Panc1 (cell line): ENCODE measurements around the gene PPP6C. TPM values are rescaled to one million over a fixed set of nuclear protein-coding genes. Genes with fewer than 3 reads are reported as not detected.

ENCODE experiments used
- ATAC-seq: fragments of 200-7000 bp; cut with Tn5 transposase; 2 replicates; pipeline ENCODE4 v1.9.1; 2020; ENCODE audit warnings: mild to moderate bottlenecking, moderate library complexity
- BruUV-seq: library from RNA; stranded (reverse); fragments of 400-500 nt; replicated peaks from 2 replicates; lab custom pipeline; 2021; lab: Mats Ljungman, UMichigan
- CTCF ChIA-PET: fragments of 300-600 bp; sonication (Branson Sonifier 250); formaldehyde crosslinking; loops from one replicate; lab custom pipeline; 2022; ENCODE audit warnings: antibody characterized with exemption; lab: Charles Lee
- POLR2A ChIA-PET: fragments of 300-600 bp; sonication (Branson Sonifier 250); formaldehyde crosslinking; loops from one replicate; lab custom pipeline; 2022; ENCODE audit warnings: antibody characterized with exemption; lab: Charles Lee
- DNase-seq: peaks from one replicate; pipeline ENCODE4 v3.0.0-alpha.2; 2010; ENCODE audit warnings: low read depth, low spot score
- H3K27ac ChIP-seq: 2 replicates; pipeline ENCODE4 v1.5.1; 2011; ENCODE audit warnings: mild to moderate bottlenecking, low read length, inconsistent platforms
- H3K27me3 ChIP-seq: fragments of 200-500 bp; sonication (Bioruptor generic); 2 replicates; pipeline ENCODE4 v1.6.0; 2014; ENCODE audit warnings: low read length, inconsistent platforms; ENCODE audit not compliant: control insufficient read depth, insufficient read depth
- H3K36me3 ChIP-seq: fragments of 200-500 bp; sonication (Bioruptor generic); 2 replicates; pipeline ENCODE4 v1.5.1; 2014; ENCODE audit warnings: inconsistent platforms, mild to moderate bottlenecking, low read length, moderate library complexity; ENCODE audit not compliant: control insufficient read depth, insufficient read depth
- H3K4me1 ChIP-seq: 2 replicates; pipeline ENCODE4 v1.5.1; 2011; ENCODE audit warnings: inconsistent platforms, mild to moderate bottlenecking, low read length, moderate library complexity; ENCODE audit not compliant: control insufficient read depth, insufficient read depth
- H3K4me3 ChIP-seq, 2 experiments: 2 replicates each; pipeline ENCODE4 v1.5.1; 2011 to 2012; ENCODE audit warnings: low read depth in 2 of 2, low read length in 2 of 2, mild to moderate bottlenecking in 2 of 2, inconsistent platforms in 1 of 2, moderate library complexity in 1 of 2
- H3K9me3 ChIP-seq: fragments of 200-500 bp; sonication (Bioruptor generic); 2 replicates; pipeline ENCODE4 v1.5.1; 2014; ENCODE audit warnings: low read depth, mild to moderate bottlenecking, inconsistent platforms, low read length, moderate library complexity; ENCODE audit not compliant: control insufficient read depth, insufficient read depth
- POLR2AphosphoS5 ChIP-seq: IDR thresholded peaks from 2 replicates; pipeline ENCODE4 v1.6.1; 2012; ENCODE audit warnings: mild to moderate bottlenecking, low read depth, low read length, moderate library complexity
- REST ChIP-seq, 2 experiments: IDR thresholded peaks; 2 replicates each; pipeline ENCODE4 v1.6.1; 2011 to 2012; ENCODE audit warnings: low read depth in 2 of 2, control low read depth in 1 of 2, low read length in 1 of 2, mild to moderate bottlenecking in 1 of 2, moderate library complexity in 1 of 2; ENCODE audit not compliant: insufficient read depth in 1 of 2
- SIN3A ChIP-seq: IDR thresholded peaks from 2 replicates; pipeline ENCODE4 v1.6.1; 2012; ENCODE audit warnings: low read depth, mild to moderate bottlenecking, low read length, moderate library complexity, borderline replicate concordance; ENCODE audit not compliant: insufficient read depth
- TCF7L2 ChIP-seq: IDR thresholded peaks from 2 replicates; pipeline ENCODE4 v1.6.1; 2011; ENCODE audit warnings: mild to moderate bottlenecking, low read depth, low read length, inconsistent platforms
- in situ Hi-C: cut with HindIII; loops from 2 replicates; pipeline ENCODE4 v1.10.0; 2016; ENCODE audit warnings: low sequenced_read_pairs, low pct_unique_long_range_greater_than_20kb
- intact Hi-C: fragments of 100-400 bp; cut with micrococcal nuclease; formaldehyde crosslinking; loops from one replicate; pipeline ENCODE4 v1.10.0; 2022; ENCODE audit not compliant: unreplicated experiment
- total RNA-seq: library from RNA; stranded (reverse); gene quantifications from one replicate; pipeline ENCODE4 v1.2.1, GENCODE V29; 2021; ENCODE audit not compliant: unreplicated experiment
- TF ChIP-seq, protein P1 (sequence below): fragments of 450-650 bp; IDR thresholded peaks from 2 replicates; pipeline ENCODE4 v1.5.1; 2017; ENCODE audit warnings: mild to moderate bottlenecking

The PPP6C gene
- total RNA-seq, 1 experiment from 2014 or later, result 27.3 TPM

DNA sequence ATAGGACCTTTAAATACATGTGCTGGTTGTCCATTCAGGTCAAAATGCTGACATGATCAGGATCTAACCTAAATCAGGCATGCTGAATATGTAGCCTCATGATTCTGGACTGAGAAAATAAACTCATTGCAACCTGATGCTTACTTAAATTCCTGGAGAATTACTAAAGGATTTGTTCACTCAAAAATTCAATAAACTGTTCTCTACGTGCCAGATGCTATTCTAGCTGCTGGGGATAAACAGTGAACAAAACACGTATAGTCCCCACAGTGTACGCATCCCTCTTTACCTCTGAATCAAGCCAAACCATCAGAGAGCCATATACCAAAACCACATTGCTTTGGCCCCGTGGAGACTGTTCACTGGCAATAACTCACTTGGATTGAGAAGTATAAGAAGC is 52.4 kb downstream of the PPP6C start:
- ATAC-seq (no peak), DNase-seq (no peak)
- intact Hi-C loops, result loop anchor here (2.0 kb wide), 1 partner anchor 38 kb away; no protein-coding TSS in a partner anchor
- Histone ChIP-seq H3K4me3 (no peak overlapping the region), H3K27ac (no peak overlapping the region), H3K9me3 (no peaks in the 10 kb centered on the region; the same call in 1 of the 2 replicates), H3K4me1 (no peaks in the 10 kb centered on the region), H3K36me3 (no peaks in the 10 kb centered on the region; the same call in 1 of the 2 replicates), H3K27me3 (no peaks in the 10 kb centered on the region)
- ChIA-PET POLR2A (no interaction called here), CTCF (no interaction called here)
- TF ChIP-seq SIN3A, result no peak
- in situ Hi-C loops, result no loop called here
- no TSS peak for BruUV-seq

- Histone ChIP-seq H3K4me1 (no peaks in the 10 kb centered on the region), H3K36me3 (no peaks in the 10 kb centered on the region), H3K4me3 (no peak overlapping the region), H3K27ac (no peak overlapping the region), H3K27me3 (no peaks in the 10 kb centered on the region), H3K9me3 (no peaks in the 10 kb centered on the region; the same call in 1 of the 2 replicates)
- intact Hi-C loops (no loop called here), in situ Hi-C loops (no loop called here)
- TF ChIP-seq REST (IDR thresholded peaks at IDR 0.05; ENCODE audit: insufficient read depth in 1 of 2, low read depth in 2 of 2, low read length in 1 of 2) (no peak), POLR2AphosphoS5 (no peak), TCF7L2 (no peak), SIN3A (no peak)
- TF ChIP-seq, protein P1, sequence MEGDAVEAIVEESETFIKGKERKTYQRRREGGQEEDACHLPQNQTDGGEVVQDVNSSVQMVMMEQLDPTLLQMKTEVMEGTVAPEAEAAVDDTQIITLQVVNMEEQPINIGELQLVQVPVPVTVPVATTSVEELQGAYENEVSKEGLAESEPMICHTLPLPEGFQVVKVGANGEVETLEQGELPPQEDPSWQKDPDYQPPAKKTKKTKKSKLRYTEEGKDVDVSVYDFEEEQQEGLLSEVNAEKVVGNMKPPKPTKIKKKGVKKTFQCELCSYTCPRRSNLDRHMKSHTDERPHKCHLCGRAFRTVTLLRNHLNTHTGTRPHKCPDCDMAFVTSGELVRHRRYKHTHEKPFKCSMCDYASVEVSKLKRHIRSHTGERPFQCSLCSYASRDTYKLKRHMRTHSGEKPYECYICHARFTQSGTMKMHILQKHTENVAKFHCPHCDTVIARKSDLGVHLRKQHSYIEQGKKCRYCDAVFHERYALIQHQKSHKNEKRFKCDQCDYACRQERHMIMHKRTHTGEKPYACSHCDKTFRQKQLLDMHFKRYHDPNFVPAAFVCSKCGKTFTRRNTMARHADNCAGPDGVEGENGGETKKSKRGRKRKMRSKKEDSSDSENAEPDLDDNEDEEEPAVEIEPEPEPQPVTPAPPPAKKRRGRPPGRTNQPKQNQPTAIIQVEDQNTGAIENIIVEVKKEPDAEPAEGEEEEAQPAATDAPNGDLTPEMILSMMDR, result no peak
- BruUV-seq, result no TSS peak
- no peak for DNase-seq
- ChIA-PET POLR2A (no interaction called here), CTCF (no interaction called here)
- no peak for ATAC-seq
Measured at GRCh38 chr9:125134976-125135375, 54.6 kb downstream of the PPP6C start.

DNA sequence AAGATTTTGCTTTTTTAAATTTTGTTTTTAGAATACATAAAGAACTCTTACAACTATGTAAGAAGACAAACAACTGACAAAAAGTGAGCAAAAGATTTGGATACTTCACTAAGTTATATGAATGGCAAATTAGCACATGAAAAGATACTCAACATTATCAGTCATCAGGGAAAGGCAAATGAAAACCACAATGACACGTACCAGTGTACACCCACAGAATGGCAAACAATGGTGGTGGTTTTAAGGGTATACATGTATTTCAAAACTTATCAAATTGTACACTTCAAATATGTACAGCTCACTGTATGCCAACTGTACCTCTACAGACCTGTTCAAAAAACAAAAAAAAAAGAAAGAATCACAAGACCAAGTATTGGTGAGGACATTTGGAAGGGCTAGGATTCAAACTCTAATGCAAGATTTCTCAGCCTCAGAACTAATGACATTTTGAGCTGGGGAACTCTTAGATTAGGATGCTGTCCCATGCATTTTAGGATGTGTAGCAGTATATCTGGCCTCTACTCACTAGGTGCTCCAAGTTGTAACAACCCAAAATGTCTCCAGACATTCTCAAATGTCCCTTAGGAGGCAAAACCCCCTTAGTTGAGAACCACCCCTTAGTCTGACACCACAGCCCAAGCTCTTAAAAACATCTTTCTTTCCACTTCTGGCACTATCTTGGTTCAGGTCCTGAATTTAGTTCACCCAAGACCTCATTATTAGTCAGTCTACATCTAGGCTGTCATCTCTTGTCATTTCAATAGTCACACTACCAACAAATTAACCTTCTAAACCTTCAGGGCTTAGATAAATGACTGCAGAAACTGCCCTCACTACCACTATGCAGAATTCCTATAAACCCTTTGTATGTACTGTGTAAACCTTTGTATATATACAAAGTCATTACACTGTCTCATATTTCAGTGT is 55.9 kb downstream of the PPP6C start:
- Histone ChIP-seq H3K27me3 (no peaks in the 10 kb centered on the region), H3K36me3 (no peaks in the 10 kb centered on the region), H3K4me1 (no peaks in the 10 kb centered on the region), H3K9me3 (no peaks in the 10 kb centered on the region; the same call in 1 of the 2 replicates), H3K4me3 (no peak overlapping the region), H3K27ac (no peak overlapping the region)
- intact Hi-C loops (no loop called here), in situ Hi-C loops (no loop called here)
- CTCF ChIA-PET, result no interaction called here
- DNase-seq (no peak), ATAC-seq (no peak)
- TSS peak; percentile 62 for BruUV-seq
- TF ChIP-seq, protein P1, result no peak
- TF ChIP-seq SIN3A, result no peak
- TF ChIP-seq REST (IDR thresholded peaks at IDR 0.05; ENCODE audit: insufficient read depth in 1 of 2, low read depth in 2 of 2, low read length in 1 of 2), result no peak
- TF ChIP-seq TCF7L2, result no peak
- TF ChIP-seq POLR2AphosphoS5, result no peak
- POLR2A ChIA-PET, result no interaction called here
